ENCODE data around the gene OTX2.

The OTX2 gene

GRCh38 chr14:56811593-56812363 lies 1.5 kb upstream of the OTX2 start:
- no peak for DNase-seq

- no peak for DNase-seq
Measured at GRCh38 chr14:56810836-56811592, 735 bp upstream of the OTX2 start.

GRCh38 chr14:56809270-56810146 lies 771 bp downstream of the OTX2 start:
- DNase-seq = no peak

GRCh38 chr14:56808383-56809269 lies 1.7 kb downstream of the OTX2 start:
- DNase-seq = no peak

GRCh38 chr14:56808110-56808382 lies 2.2 kb downstream of the OTX2 start:
- DNase-seq = no peak

- no peak for DNase-seq
Measured at GRCh38 chr14:56807386-56808109, 2.7 kb downstream of the OTX2 start.

GRCh38 chr14:56806760-56807159 lies 3.5 kb downstream of the OTX2 start:
- DNase-seq = no peak

- no peak for DNase-seq
Measured at GRCh38 chr14:56805992-56806727, 4.1 kb downstream of the OTX2 start.

- DNase-seq = no peak
Measured at GRCh38 chr14:56805201-56805991, 4.9 kb downstream of the OTX2 start.

GRCh38 chr14:56803816-56804535 lies 6.3 kb downstream of the OTX2 start:
- no peak for DNase-seq

GRCh38 chr14:56801920-56802319 lies 8.4 kb downstream of the OTX2 start:
- no peak for DNase-seq

GRCh38 chr14:56799343-56799645 lies 11.0 kb downstream of the OTX2 start:
- no peak for DNase-seq

GRCh38 chr14:56798447-56799342 lies 11.6 kb downstream of the OTX2 start:
- DNase-seq = no peak

GRCh38 chr14:56797569-56798446 lies 12.5 kb downstream of the OTX2 start:
- DNase-seq = no peak

- DNase-seq = no peak
Measured at GRCh38 chr14:56797003-56797568, 13.2 kb downstream of the OTX2 start.

- DNase-seq = no peak
Measured at GRCh38 chr14:56796259-56796658, 14.0 kb downstream of the OTX2 start.

GRCh38 chr14:56795284-56795622 lies 15.0 kb downstream of the OTX2 start:
- no peak for DNase-seq
